HG02973 (cell line): ENCODE data around the gene NUDT14.

Experiments used
- ATAC-seq: cut with Tn5 transposase; IDR thresholded peaks from one replicate; pipeline ENCODE4 v1.9.1; 2021; ENCODE audit warnings: moderate library complexity; ENCODE audit not compliant: unreplicated experiment

The NUDT14 gene

GRCh38 chr14:105161309-105161708 lies 19.8 kb downstream of the NUDT14 start:
- ATAC-seq: no peak

GRCh38 chr14:105160776-105161175 lies 20.3 kb downstream of the NUDT14 start:
- no peak for ATAC-seq

GRCh38 chr14:105159344-105159743 lies 21.8 kb downstream of the NUDT14 start:
- no peak for ATAC-seq

- ATAC-seq: no peak
These were observed 22.3 kb downstream of the NUDT14 start for GRCh38 chr14:105158794-105159193.

- no peak for ATAC-seq
These were observed 23.2 kb downstream of the NUDT14 start for GRCh38 chr14:105157872-105158271.

- ATAC-seq: no peak
These were observed 24.4 kb downstream of the NUDT14 start for GRCh38 chr14:105156414-105157375.

GRCh38 chr14:105155681-105156413 lies 25.3 kb downstream of the NUDT14 start:
- ATAC-seq: no peak

- ATAC-seq: no peak
These were observed 26.0 kb downstream of the NUDT14 start for GRCh38 chr14:105155071-105155651.

- no peak for ATAC-seq
These were observed 26.6 kb downstream of the NUDT14 start for GRCh38 chr14:105154476-105154871.

- no peak for ATAC-seq
These were observed 27.2 kb downstream of the NUDT14 start for GRCh38 chr14:105153739-105154475.

- ATAC-seq: no peak
These were observed 27.8 kb downstream of the NUDT14 start for GRCh38 chr14:105153331-105153731.

- ATAC-seq: no peak
These were observed 28.3 kb downstream of the NUDT14 start for GRCh38 chr14:105152794-105153241.

GRCh38 chr14:105151838-105152793 lies 29.0 kb downstream of the NUDT14 start:
- no peak for ATAC-seq

GRCh38 chr14:105151084-105151837 lies 29.9 kb downstream of the NUDT14 start:
- ATAC-seq: no peak

- no peak for ATAC-seq
These were observed 30.6 kb downstream of the NUDT14 start for GRCh38 chr14:105150368-105151083.

GRCh38 chr14:105150026-105150367 lies 31.1 kb downstream of the NUDT14 start:
- no peak for ATAC-seq

- no peak for ATAC-seq
These were observed 31.8 kb downstream of the NUDT14 start for GRCh38 chr14:105149146-105149781.

- ATAC-seq: no peak
These were observed 32.4 kb downstream of the NUDT14 start for GRCh38 chr14:105148604-105149145.
